GM18520 (cell line): ENCODE measurements around the gene KANK4.

ENCODE experiments used
- ATAC-seq: cut with Tn5 transposase; IDR thresholded peaks from one replicate; pipeline ENCODE4 v1.9.1; 2021; ENCODE audit not compliant: unreplicated experiment

KANK4 gene

DNA sequence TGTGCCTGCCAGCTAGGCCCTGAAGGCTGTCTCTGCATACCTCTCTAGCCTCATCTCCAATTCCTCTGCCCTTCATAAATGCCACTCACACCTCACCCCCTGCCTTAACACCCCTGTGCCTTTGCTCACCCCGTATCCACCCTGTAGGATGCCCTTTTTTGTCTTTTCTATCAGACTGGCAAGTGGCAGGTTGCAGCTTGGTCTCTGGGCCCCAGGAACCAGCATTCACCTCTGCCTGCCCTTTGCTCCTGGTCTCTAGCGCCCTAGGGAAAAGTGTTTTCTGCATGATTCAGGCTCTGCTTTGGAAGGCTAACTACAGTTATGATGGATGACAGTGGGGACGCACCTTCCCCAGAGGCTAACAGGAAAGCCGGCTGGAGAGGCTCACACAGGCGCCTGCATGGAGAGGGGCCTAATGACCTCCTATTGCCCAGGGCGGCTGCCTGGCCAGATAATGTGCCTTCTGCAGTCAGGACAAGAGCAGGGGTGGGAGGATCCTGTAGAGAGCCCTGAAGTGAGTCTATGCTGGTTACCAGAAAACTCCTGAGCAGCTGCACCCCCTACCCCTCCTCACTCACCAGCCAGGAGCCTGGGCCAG, 11.2 kb downstream of the KANK4 start:
- no peak for ATAC-seq

DNA sequence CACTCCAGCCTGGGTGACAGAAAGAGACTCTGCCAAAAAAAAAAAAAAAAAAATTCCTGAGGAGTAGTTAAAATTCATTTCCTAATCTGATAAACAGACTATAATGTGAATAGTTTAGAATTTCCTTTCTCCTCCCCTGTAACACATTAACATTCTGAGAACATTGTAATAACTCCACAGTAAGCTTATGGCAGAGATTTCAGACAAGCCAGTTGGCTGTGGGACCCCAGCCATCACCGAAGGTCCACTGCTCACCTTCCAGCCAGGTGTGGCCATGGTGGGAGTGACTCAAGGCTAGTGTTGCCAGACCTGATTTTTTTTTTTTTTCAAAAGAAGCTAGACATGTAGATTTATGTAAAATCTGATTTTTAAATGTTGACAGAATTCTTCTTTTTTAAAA, 11.8 kb downstream of the KANK4 start:
- ATAC-seq = no peak

GRCh38 chr1:62306065-62306464, 13.2 kb downstream of the KANK4 start:
- no peak for ATAC-seq

DNA sequence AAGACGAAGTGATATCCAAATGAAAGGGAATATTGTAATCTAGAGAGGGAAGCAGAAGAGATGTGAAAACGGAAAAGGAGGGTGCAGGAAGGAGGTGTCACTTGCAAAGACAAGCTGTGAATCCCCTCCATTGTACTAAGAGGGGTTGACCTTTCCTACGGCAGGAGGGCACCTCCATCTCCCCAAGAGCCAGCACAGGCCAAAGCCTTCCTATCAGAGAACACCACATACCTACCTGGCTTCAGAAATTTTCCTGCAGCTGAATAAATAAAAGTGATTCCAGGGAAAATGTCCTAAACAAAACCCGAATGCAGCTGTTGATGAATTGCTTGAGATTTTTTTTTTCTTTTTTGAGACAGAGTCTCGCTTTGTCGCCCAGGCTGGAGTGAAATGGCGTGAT, 14.3 kb downstream of the KANK4 start:
- ATAC-seq = no peak

DNA sequence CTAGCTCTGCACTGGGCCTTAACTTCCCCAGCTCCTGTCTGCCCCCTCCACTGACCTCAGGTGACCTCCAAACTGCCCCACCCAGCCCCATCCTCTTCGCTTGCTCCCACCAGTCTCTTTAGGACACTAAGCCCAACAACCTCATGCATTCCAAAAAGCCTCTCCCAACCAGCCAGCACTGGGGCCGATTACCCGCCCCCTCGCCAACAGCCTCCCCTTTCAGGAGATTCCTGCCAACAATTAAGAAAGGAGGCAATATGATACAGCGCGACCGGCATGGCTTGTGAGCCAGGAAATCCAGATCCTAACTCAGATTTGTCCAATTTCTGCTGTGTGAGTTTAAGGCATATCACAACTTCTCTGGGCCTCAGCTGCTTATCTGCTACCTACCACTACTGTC, 14.7 kb downstream of the KANK4 start:
- ATAC-seq = no peak

DNA sequence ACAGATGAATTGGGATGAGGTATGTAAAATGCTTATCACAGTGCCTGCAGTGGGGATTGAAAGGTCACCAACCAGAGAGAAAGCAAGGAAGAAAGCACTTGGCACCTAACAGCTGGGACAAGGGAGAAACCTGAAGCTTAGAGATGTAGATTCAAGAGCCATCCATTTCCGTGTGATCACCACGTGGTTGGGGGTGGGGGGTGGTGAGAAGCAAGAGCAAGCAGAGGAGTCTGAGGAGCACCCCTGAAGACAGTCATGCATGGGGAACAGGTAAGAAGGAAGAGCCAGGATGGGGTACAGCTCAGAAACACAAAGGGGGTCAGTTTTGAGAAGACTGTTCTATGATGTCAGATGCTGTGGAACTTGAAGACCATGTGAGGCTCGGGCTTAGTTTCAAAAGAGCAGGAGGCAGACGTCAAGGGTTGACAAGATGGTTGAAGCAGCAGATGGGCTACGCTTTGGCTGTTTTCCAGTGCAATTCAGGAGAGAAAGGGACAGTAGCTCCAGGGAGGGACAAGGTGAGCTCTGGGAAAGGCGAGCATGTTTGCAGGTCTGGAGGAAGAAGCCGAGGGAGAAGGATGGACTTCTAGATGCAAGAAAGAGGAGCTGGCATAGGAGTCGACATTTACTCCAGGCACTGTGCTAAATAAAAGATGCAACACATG, 17.4 kb downstream of the KANK4 start:
- ATAC-seq = no peak

DNA sequence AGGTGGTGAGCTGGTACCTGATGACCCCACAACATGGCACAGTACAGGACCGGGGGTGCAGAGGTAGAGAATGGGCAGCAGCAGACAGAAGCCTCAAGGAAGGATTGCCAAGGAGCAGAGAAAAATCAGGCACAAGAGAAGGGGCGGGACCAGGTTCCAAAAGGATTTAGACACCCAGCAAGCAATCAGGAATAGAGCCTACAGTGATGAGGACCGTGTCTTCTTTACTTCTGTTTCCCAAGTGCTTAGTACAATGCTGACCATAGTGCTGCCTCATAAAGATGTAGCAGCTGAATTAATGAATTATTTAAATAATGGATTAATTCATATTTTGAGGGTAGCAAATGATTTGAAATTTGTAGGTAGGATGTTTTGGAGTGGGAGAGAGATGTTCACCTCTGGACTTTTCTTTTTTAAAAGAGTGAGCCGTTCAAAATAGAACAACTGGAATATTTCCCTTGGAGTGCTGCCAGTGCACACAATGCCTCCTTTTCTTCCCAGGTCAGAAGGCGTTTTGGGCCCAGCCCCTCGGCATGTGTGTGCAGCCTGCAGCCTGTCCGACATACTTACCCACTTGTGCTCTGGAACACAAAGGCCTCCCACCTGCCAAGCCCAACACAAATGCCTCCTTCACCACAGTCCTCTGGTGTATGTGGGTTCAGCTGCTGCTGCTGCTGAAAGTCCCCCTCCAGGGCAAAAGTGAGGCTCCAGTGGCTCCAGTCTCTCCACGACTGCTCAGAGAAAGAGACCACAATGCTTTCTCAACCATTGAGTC, 19.6 kb downstream of the KANK4 start:
- ATAC-seq = no peak

DNA sequence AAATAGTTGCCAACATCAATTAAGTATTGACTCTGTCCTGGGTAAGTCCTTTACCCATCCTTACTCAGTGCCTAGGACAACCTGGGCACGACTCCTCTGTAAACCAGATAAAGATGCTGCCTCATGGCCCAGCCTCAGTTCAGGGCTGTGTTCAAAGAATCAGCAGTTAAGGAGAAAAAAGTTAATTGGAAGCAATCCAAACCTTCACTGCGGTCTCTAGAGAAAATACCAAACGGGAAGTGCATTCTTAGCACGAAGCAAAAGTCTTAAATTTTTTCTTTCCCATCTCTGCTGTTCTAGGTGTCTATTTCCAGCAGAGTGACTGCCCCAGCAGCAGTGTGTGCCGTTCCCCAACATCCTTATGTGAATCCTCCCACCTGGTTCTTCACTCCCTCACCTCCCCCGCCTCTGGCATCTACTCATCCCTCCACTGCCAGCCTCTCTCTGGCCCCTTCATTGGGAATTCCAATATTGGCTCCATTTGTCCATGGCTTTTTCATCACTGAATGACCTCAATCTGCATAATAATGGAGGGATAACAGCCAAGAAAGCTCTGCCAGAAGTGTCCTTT, 23.2 kb downstream of the KANK4 start:
- no peak for ATAC-seq

DNA sequence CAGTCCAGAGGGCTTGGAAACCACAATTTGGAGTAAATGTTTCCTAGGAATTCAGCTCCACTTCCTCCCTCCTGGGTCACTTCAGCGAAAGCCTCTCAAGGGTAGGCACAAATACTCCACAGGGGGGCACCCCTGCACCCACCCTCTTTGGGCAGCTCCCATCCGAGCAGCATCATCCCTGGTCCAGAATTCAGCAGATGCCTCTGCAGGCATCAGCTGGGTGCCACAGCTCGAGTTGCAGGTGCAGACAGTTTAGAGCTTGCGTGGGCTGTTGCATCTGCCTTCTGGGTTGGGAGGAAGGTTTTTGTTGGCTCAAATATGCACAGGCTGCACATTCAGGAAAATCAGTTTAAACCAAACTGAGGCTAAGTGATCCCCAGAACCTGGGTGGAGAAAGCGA, 25.0 kb downstream of the KANK4 start:
- no peak for ATAC-seq

- no peak for ATAC-seq
Observed at GRCh38 chr1:62288662-62289061, 30.6 kb downstream of the KANK4 start.

GRCh38 chr1:62288224-62288623, 31.0 kb downstream of the KANK4 start:
- ATAC-seq = no peak

- ATAC-seq = no peak
Observed at GRCh38 chr1:62286786-62287224, 32.4 kb downstream of the KANK4 start.

GRCh38 chr1:62285984-62286785, 33.0 kb downstream of the KANK4 start:
- no peak for ATAC-seq

GRCh38 chr1:62285440-62285839, 33.8 kb downstream of the KANK4 start:
- no peak for ATAC-seq

GRCh38 chr1:62283986-62284385, 35.2 kb downstream of the KANK4 start:
- ATAC-seq = no peak

DNA sequence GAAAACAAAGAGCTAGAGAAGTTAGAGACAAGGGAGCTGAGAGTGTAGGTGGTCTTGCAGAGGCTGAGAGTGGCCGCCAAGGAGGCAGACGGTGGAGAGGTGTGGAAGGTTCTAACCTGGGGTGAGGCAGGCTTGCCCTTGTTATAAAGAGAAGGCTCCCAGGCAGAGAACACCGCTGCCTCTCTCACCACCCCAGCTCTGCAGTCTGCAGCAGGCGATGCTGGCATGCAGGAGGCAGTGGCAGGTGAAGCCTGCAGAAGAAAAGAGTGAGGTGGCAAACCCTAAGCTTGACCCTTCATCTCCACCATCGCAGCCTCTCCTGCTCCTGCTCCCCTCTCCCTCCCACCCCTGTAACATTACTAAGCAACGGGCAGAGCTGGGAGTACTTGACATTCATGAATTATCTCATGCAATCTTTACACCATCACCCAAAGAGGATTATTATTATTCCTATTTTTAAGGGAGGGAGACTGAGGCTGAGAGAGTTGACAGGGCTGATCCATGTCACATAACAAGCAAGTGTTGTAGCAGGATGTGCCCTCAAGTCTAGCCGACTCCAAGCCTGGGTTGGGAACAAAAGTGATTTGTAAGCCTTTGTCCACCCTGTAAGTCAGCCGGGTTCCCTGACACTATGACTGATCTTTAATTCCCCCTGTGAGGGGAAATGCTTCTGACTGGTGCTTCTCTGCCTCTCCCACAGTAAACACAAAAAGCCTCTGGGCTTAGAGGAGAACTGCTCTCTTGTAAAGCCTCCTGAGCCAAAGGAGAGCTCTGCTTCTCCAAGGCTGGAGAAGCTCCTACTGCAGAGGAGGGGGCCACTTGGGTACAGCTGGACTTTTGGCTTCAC, 36.1 kb downstream of the KANK4 start:
- no peak for ATAC-seq

- ATAC-seq = no peak
Observed at GRCh38 chr1:62281922-62282555, 37.2 kb downstream of the KANK4 start.

DNA sequence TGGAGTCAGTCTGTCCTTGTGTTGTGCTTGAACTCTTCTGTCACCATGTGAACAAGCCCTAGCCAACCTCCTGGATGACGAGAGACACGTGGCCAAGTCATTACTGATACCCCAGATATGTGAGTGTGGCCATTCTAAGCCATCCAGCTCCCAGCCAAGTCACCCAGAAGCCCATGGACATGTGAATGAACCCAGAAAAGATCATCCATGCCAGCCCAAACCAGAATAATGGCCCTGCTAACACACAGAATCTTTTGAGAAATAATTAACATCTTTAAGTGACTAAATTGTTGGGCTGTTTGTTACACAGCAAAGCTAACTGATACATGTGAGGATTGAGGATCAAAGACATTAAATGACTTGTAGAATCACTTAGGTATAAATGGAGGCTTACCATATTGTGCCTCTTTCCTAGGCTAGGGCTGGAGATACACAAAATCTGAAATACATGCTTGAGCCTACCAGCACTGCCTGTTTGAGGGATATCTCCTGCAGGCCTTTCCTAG, 38.2 kb downstream of the KANK4 start:
- no peak for ATAC-seq

- ATAC-seq = no peak
Observed at GRCh38 chr1:62280150-62280549, 39.1 kb downstream of the KANK4 start.

GRCh38 chr1:62276791-62277190, 42.4 kb downstream of the KANK4 start:
- ATAC-seq = no peak
